Measurements from ENCODE around the gene WDR38.

- TF ChIP-seq, protein P1, sequence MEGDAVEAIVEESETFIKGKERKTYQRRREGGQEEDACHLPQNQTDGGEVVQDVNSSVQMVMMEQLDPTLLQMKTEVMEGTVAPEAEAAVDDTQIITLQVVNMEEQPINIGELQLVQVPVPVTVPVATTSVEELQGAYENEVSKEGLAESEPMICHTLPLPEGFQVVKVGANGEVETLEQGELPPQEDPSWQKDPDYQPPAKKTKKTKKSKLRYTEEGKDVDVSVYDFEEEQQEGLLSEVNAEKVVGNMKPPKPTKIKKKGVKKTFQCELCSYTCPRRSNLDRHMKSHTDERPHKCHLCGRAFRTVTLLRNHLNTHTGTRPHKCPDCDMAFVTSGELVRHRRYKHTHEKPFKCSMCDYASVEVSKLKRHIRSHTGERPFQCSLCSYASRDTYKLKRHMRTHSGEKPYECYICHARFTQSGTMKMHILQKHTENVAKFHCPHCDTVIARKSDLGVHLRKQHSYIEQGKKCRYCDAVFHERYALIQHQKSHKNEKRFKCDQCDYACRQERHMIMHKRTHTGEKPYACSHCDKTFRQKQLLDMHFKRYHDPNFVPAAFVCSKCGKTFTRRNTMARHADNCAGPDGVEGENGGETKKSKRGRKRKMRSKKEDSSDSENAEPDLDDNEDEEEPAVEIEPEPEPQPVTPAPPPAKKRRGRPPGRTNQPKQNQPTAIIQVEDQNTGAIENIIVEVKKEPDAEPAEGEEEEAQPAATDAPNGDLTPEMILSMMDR (IDR thresholded peaks at IDR 0.05): no peak
- TF ChIP-seq POLR2AphosphoS5 (IDR thresholded peaks at IDR 0.05) (no peak), POLR2A (IDR thresholded peaks at IDR 0.05) (no peak)
Observed at GRCh38 chr9:124887832-124888231, 34.6 kb downstream of the WDR38 start.

All from breast epithelium (tissue), 3 donors.